Left ventricle myocardium inferior (tissue), 1 donor: ENCODE measurements around the gene ZNF664. TPM values are rescaled to one million over a fixed set of nuclear protein-coding genes. Genes with fewer than 3 reads are reported as not detected.

Source experiments
- DNase-seq: peaks from one replicate; pipeline ENCODE4 v3.0.0-alpha.2; 2020
- H3K27ac ChIP-seq: fragments of 200-600 bp; replicated peaks from 2 replicates; pipeline ENCODE4 v1.8.0; 2021
- H3K27me3 ChIP-seq: fragments of 200-600 bp; 2 replicates; pipeline ENCODE4 v1.8.0; 2021; ENCODE audit warnings: low read depth
- H3K36me3 ChIP-seq: fragments of 200-600 bp; 2 replicates; pipeline ENCODE4 v1.8.0; 2021
- H3K4me1 ChIP-seq: fragments of 200-600 bp; 2 replicates; pipeline ENCODE4 v1.8.0; 2021
- H3K4me3 ChIP-seq: fragments of 200-600 bp; 2 replicates; pipeline ENCODE4 v1.8.0; 2021; ENCODE audit warnings: mild to moderate bottlenecking, moderate library complexity
- H3K9me3 ChIP-seq: fragments of 200-600 bp; replicated peaks from 2 replicates; pipeline ENCODE4 v1.8.0; 2021
- intact Hi-C: fragments of 100-400 bp; cut with micrococcal nuclease; formaldehyde crosslinking; loops from one replicate; pipeline ENCODE4 v1.11.0; 2022
- total RNA-seq: library from RNA; stranded (reverse); fragmentation: NEBNext Ultra II Directional; extraction: Animal tissue kit (Norgen Biotek cat#: 25700); gene quantifications from one replicate; pipeline ENCODE4 v1.2.1, GENCODE V29; 2021
- TF ChIP-seq, protein P1 (sequence below): fragments of 200-600 bp; IDR thresholded peaks from 2 replicates; pipeline ENCODE4 v1.8.0; 2021; ENCODE audit warnings: antibody characterized with exemption, mild to moderate bottlenecking, borderline replicate concordance
- donor health status: DM: no; HTN: yes; CAD: no; lungs with severe emphysema.

ZNF664 gene
- total RNA-seq, 1 donor from 2014 or later = 80.7 TPM

DNA sequence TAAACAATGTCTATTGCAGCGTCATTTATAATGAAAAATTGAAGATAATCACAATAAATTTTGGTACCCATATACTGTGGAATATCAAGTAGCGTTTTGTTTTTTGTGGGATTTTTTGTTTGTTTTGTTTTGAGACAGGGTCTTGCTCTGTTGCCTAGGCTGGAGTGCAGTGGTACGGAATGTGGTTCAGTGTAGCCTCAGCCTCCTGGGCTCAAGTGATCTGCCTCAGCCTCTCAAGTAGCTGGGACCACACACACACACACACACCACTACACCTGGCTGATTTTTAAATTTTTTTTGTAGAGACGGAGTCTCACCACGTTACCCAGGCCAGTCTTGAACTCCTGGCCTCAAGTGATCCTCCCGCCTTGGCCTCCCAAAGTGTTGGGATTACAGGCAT is 6.6 kb downstream of the ZNF664 start:
- Histone ChIP-seq H3K9me3 (no peaks in the 10 kb centered on the region), H3K4me3 (no peak overlapping the region), H3K27me3 (no peaks in the 10 kb centered on the region), H3K36me3 (peaks cover 17% of the 10 kb centered on the region), H3K4me1 (peaks cover 46% of the 10 kb centered on the region), H3K27ac (no peak overlapping the region)
- TF ChIP-seq, protein P1, sequence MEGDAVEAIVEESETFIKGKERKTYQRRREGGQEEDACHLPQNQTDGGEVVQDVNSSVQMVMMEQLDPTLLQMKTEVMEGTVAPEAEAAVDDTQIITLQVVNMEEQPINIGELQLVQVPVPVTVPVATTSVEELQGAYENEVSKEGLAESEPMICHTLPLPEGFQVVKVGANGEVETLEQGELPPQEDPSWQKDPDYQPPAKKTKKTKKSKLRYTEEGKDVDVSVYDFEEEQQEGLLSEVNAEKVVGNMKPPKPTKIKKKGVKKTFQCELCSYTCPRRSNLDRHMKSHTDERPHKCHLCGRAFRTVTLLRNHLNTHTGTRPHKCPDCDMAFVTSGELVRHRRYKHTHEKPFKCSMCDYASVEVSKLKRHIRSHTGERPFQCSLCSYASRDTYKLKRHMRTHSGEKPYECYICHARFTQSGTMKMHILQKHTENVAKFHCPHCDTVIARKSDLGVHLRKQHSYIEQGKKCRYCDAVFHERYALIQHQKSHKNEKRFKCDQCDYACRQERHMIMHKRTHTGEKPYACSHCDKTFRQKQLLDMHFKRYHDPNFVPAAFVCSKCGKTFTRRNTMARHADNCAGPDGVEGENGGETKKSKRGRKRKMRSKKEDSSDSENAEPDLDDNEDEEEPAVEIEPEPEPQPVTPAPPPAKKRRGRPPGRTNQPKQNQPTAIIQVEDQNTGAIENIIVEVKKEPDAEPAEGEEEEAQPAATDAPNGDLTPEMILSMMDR = no peak
- intact Hi-C loops = no loop called here
- no peak for DNase-seq

DNA sequence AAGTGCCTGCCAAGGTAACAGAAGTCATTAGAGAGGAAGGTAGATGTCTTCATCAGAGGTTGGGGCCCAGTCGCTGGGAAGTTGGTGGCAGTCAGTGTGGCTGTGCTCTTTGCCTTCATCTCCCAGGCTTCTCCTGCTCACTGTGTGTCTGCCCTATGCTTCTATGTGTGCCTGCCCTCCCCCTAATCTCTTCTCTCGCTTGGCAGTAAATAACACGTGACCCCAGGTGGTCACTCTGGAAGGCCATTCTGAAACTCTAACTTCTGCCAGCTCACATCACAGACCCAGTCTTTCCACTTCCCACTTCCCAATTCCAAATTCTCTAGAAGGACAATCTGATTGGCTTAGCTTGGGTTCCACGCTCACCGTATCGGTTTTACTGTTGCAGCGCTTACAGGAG is 9.3 kb downstream of the ZNF664 start:
- H3K4me3 ChIP-seq = no peak overlapping the region
- H3K9me3 ChIP-seq = no peaks in the 10 kb centered on the region
- no peak for DNase-seq
- no peaks in the 10 kb centered on the region for H3K27me3 ChIP-seq
- TF ChIP-seq, protein P1 = no peak
- H3K4me1 ChIP-seq = peaks cover 63% of the 10 kb centered on the region
- H3K36me3 ChIP-seq = peaks cover 13% of the 10 kb centered on the region
- intact Hi-C loops = loop anchor here (10.0 kb wide), 1 partner anchor 77 kb away; no protein-coding TSS in a partner anchor
- H3K27ac ChIP-seq = no peak overlapping the region

DNA sequence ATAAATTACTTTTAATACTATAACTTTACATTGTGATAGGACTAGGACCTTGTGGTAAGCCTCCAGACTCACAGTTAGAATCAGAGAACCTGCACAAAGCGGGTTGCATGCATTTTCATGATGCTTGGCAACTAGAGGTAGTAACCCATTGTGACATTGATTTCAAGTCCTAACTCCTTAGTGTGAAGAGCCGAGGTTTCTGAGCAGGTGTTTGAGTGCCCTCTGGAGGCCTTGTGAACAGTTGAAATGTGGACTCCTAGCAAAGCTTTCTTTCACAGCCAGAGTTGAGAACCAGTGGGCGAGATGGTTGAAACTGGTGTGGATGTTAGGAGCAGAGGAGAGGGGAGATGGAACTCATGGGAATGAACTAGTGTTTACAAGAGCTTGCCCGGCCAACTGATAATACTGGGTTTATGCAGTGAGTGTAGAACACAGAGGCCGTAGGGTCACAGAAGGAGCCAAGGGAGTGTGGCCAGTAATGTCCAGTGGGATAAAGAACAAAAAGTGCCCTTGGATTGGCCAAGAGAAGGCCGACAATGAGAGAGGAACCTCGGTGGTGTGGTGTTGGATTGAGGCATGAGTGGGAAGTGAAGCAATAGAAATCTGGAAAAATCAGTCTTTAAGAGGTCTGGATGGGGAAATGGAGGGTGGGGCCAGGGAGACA is 10.9 kb downstream of the ZNF664 start:
- TF ChIP-seq, protein P1 = peak; percentile 73
- intact Hi-C loops = loop anchor here (10.0 kb wide), 1 partner anchor 79 kb away; no protein-coding TSS in a partner anchor
- Histone ChIP-seq H3K9me3 (no peaks in the 10 kb centered on the region), H3K27me3 (no peaks in the 10 kb centered on the region), H3K27ac (peak overlapping the region; percentile 16), H3K4me1 (peaks cover 75% of the 10 kb centered on the region), H3K4me3 (no peak overlapping the region), H3K36me3 (peaks cover 20% of the 10 kb centered on the region)
- no peak for DNase-seq

DNA sequence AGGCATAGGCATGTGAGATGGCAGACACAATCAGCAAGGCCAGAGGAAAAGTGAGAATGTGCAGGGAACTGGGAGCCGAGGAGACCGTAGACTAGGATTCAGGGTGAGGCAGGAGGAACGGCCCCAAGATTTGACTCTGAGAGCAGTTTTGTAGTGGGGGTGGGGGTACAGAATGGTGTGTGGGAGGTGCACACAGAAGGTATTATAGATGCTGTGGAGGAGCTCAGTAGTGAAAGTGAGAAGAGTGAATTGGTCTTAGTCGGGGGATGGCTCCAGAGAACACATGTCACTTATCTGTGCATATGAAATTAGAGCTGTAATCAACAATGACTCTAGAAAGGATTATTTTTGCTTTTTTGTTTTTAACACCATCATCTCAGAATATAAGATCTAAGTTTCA is 11.9 kb downstream of the ZNF664 start:
- H3K4me3 ChIP-seq = no peak overlapping the region
- H3K4me1 ChIP-seq = peaks cover 84% of the 10 kb centered on the region
- H3K27me3 ChIP-seq = no peaks in the 10 kb centered on the region
- intact Hi-C loops = loop anchor here (10.0 kb wide), 1 partner anchor 80 kb away; no protein-coding TSS in a partner anchor
- DNase-seq = no peak
- TF ChIP-seq, protein P1 = no peak
- H3K27ac ChIP-seq = peak overlapping the region; percentile 16
- no peaks in the 10 kb centered on the region for H3K9me3 ChIP-seq
- H3K36me3 ChIP-seq = peaks cover 16% of the 10 kb centered on the region

DNA sequence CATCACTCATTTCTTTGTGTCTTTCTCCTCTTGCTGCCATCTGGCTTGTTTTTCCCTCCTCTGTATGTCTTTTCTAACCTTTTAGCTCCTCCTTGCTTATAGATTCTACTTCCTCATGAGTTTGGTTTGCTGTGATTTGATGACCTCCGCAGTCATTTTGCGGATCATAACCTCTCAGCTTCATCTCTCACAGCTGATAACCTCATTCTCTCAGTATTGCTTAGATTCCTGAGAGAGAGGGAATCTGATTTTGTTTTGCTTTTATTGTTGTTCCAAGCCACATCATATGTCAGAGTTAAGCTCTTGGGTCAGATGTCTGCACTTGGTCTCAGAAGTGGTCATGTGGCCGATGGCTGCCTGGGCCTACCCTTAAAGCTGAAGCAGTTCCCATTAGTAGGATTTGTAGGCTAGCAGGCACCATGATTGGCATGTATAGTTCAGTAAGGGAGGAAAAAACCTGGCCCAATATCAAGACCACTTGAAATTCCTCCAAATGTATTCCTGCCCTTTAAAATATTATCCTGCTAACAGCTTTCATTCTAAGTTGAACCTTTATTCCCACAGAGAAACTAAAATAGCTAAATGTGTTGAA is 13.5 kb downstream of the ZNF664 start:
- H3K36me3 ChIP-seq = peaks cover 25% of the 10 kb centered on the region
- intact Hi-C loops = loop anchor here (10.0 kb wide), 1 partner anchor 82 kb away; no protein-coding TSS in a partner anchor
- no peak overlapping the region for H3K4me3 ChIP-seq
- TF ChIP-seq, protein P1 = no peak
- peak overlapping the region; percentile 76 for H3K27ac ChIP-seq
- peaks cover 93% of the 10 kb centered on the region for H3K4me1 ChIP-seq
- H3K27me3 ChIP-seq = no peaks in the 10 kb centered on the region
- no peaks in the 10 kb centered on the region for H3K9me3 ChIP-seq
- no peak for DNase-seq
